PC-3 (cell line): Measurements from ENCODE around the gene IL1B.

Source experiments
- CTCF ChIP-seq: fragments of 300-600 bp; sonication (generic); conservative IDR thresholded peaks from 2 replicates; pipeline ENCODE4 v1.5.1; 2017; ENCODE audit warnings: antibody characterized with exemption, low read depth, mild to moderate bottlenecking, low read length
- EZH2 ChIP-seq: fragments of 300-600 bp; sonication (generic); IDR thresholded peaks from one replicate; pipeline ENCODE4 v1.6.1; 2017; ENCODE audit warnings: antibody characterized with exemption, mild to moderate bottlenecking, low read length; ENCODE audit not compliant: unreplicated experiment
- EZH2phosphoT487 ChIP-seq: fragments of 300-600 bp; sonication (generic); IDR thresholded peaks from 2 replicates; pipeline ENCODE4 v1.6.1; 2018; ENCODE audit warnings: mild to moderate bottlenecking, antibody characterized with exemption, low read length, borderline replicate concordance

- TF ChIP-seq EZH2 (no peak), EZH2phosphoT487 (no peak), CTCF (no peak)
Measured at GRCh38 chr2:112787729-112788393, 48.7 kb downstream of the IL1B start.
